ENCODE results near the gene GFOD1.

DNA sequence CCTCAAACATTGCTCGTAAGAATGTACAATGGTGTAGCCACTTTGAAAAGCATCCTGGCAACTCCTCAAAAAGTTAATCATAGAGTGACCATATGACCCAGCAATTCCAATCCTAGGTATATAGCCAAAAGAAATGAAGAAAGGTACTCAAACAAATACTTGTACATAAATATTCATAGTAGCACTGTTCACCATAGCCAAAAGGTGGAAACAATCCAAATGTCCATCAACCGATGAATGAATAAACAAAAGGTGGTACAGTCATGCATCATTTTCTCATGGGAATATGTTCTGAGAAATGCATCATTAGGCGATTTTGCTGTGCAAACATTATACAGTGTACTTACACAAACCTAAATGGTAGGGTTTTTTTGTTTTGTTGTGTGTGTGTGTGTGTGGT is 84.7 kb downstream of the GFOD1 start:
- TF ChIP-seq SMC3 (IDR thresholded peaks at IDR 0.05; ENCODE audit: low read depth, low read length) (no peak), MXI1 (IDR thresholded peaks at IDR 0.05; ENCODE audit: borderline replicate concordance, low read depth, low read length) (no peak), CEBPB (IDR thresholded peaks at IDR 0.05; ENCODE audit: low read depth, low read length) (no peak), BHLHE40 (IDR thresholded peaks at IDR 0.05; ENCODE audit: low read depth, low read length) (no peak), USF2 (IDR thresholded peaks at IDR 0.05; ENCODE audit: low read depth, low read length) (no peak), POLR2A (IDR thresholded peaks at IDR 0.05; ENCODE audit: low read depth, low read length) (no peak)
- TF ChIP-seq, protein P1, sequence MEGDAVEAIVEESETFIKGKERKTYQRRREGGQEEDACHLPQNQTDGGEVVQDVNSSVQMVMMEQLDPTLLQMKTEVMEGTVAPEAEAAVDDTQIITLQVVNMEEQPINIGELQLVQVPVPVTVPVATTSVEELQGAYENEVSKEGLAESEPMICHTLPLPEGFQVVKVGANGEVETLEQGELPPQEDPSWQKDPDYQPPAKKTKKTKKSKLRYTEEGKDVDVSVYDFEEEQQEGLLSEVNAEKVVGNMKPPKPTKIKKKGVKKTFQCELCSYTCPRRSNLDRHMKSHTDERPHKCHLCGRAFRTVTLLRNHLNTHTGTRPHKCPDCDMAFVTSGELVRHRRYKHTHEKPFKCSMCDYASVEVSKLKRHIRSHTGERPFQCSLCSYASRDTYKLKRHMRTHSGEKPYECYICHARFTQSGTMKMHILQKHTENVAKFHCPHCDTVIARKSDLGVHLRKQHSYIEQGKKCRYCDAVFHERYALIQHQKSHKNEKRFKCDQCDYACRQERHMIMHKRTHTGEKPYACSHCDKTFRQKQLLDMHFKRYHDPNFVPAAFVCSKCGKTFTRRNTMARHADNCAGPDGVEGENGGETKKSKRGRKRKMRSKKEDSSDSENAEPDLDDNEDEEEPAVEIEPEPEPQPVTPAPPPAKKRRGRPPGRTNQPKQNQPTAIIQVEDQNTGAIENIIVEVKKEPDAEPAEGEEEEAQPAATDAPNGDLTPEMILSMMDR (conservative IDR thresholded peaks at IDR 0.05; ENCODE audit: low read depth, low read length), result no peak
